ENCODE data around the gene TBC1D23.

The TBC1D23 gene

GRCh38 chr3:100264242-100264641, 3.5 kb downstream of the TBC1D23 start:
- no peak overlapping the region for H2BK120ac ChIP-seq (ENCODE audit: low read depth, low read length)
- no peak overlapping the region for H3K18ac ChIP-seq (ENCODE audit: low read length)
- no peak overlapping the region for H4K91ac ChIP-seq (ENCODE audit: low read depth, low read length, poor library complexity)
- peaks cover 3 to 4% of the 10 kb centered on the region in 2 donors for H3K4me1 ChIP-seq (ENCODE audit: control insufficient read depth in 2 of 2, insufficient read depth in 1 of 2, low read depth in 1 of 2, low read length in 2 of 2)
- no peak overlapping the region for H3K27ac ChIP-seq (replicated peaks; ENCODE audit: low read length)
- H3K27me3 ChIP-seq (ENCODE audit: control insufficient read depth in 3 of 3, insufficient read depth in 3 of 3, low read depth in 1 of 3, low read length in 3 of 3) = no peaks in the 10 kb centered on the region
- H3K79me1 ChIP-seq (ENCODE audit: low read depth, low read length) = peaks cover 4% of the 10 kb centered on the region
- no peak overlapping the region for H2AK5ac ChIP-seq (ENCODE audit: low read depth, low read length)
- H3K9ac ChIP-seq (ENCODE audit: low read depth, low read length, poor library complexity) = no peak overlapping the region
- no peak overlapping the region for H3K4me3 ChIP-seq (ENCODE audit: low read length in 2 of 2)
- H2BK5ac ChIP-seq (ENCODE audit: low read length) = no peak overlapping the region
- H3K36me3 ChIP-seq (replicated peaks in 1 of 2; ENCODE audit: control insufficient read depth in 2 of 2, insufficient read depth in 2 of 2, low read length in 2 of 2) = no peaks in the 10 kb centered on the region
- no peak overlapping the region for H3K4me2 ChIP-seq (ENCODE audit: insufficient read depth, low read length, poor library complexity, severe bottlenecking)
- WGBS, 2 donors (ENCODE audit: extremely low coverage in 2 of 2, insufficient read length in 2 of 2, insufficient replicate concordance in 1 of 2) = no CpG with 5 or more reads among the region's 2 CpGs
- H2AFZ ChIP-seq (ENCODE audit: low read length) = no peak overlapping the region
- H3K9me3 ChIP-seq (replicated peaks in 1 of 2; ENCODE audit: control insufficient read depth in 2 of 2, insufficient read depth in 1 of 2, low read depth in 1 of 2, low read length in 2 of 2) = no peaks in the 10 kb centered on the region
- DNase-seq (ENCODE audit: low spot score) = no peak
- H3K4ac ChIP-seq (ENCODE audit: low read length) = no peak overlapping the region
- no peak overlapping the region for H3K23ac ChIP-seq (ENCODE audit: low read depth, low read length, poor library complexity)
- no peak overlapping the region for H2BK12ac ChIP-seq (ENCODE audit: low read length)
- no peak overlapping the region for H2BK15ac ChIP-seq (ENCODE audit: low read length)
- H3K14ac ChIP-seq (ENCODE audit: low read length) = no peak overlapping the region
- no peak overlapping the region for H4K8ac ChIP-seq (ENCODE audit: low read depth, low read length)

GRCh38 chr3:100265016-100265415, 4.2 kb downstream of the TBC1D23 start:
- Histone ChIP-seq H3K4me3 (ENCODE audit: low read length in 2 of 2) (no peak overlapping the region), H2BK120ac (ENCODE audit: low read depth, low read length) (no peak overlapping the region), H3K27me3 (ENCODE audit: control insufficient read depth in 3 of 3, insufficient read depth in 3 of 3, low read depth in 1 of 3, low read length in 3 of 3) (no peaks in the 10 kb centered on the region), H2AK5ac (ENCODE audit: low read depth, low read length) (no peak overlapping the region), H3K14ac (ENCODE audit: low read length) (no peak overlapping the region), H4K8ac (ENCODE audit: low read depth, low read length) (no peak overlapping the region), H3K27ac (replicated peaks; ENCODE audit: low read length) (no peak overlapping the region), H3K79me1 (ENCODE audit: low read depth, low read length) (peaks cover 4% of the 10 kb centered on the region), H3K9me3 (replicated peaks in 1 of 2; ENCODE audit: control insufficient read depth in 2 of 2, insufficient read depth in 1 of 2, low read depth in 1 of 2, low read length in 2 of 2) (no peaks in the 10 kb centered on the region), H3K4ac (ENCODE audit: low read length) (no peak overlapping the region), H3K23ac (ENCODE audit: low read depth, low read length, poor library complexity) (no peak overlapping the region), H3K4me2 (ENCODE audit: insufficient read depth, low read length, poor library complexity, severe bottlenecking) (no peak overlapping the region), H2BK15ac (ENCODE audit: low read length) (no peak overlapping the region), H4K91ac (ENCODE audit: low read depth, low read length, poor library complexity) (no peak overlapping the region), H3K36me3 (replicated peaks in 1 of 2; ENCODE audit: control insufficient read depth in 2 of 2, insufficient read depth in 2 of 2, low read length in 2 of 2) (no peaks in the 10 kb centered on the region), H2BK12ac (ENCODE audit: low read length) (no peak overlapping the region), H2AFZ (ENCODE audit: low read length) (no peak overlapping the region), H3K18ac (ENCODE audit: low read length) (no peak overlapping the region), H3K4me1 (ENCODE audit: control insufficient read depth in 2 of 2, insufficient read depth in 1 of 2, low read depth in 1 of 2, low read length in 2 of 2) (peaks cover under 1 to 3% of the 10 kb centered on the region in 2 donors), H3K9ac (ENCODE audit: low read depth, low read length, poor library complexity) (no peak overlapping the region), H2BK5ac (ENCODE audit: low read length) (no peak overlapping the region)
- no peak for DNase-seq (ENCODE audit: low spot score)
- no CpG with 5 or more reads among the region's 1 CpG for WGBS, 2 donors (ENCODE audit: extremely low coverage in 2 of 2, insufficient read length in 2 of 2, insufficient replicate concordance in 1 of 2)

GRCh38 chr3:100266531-100266930, 5.7 kb downstream of the TBC1D23 start:
- H3K4me1 ChIP-seq (ENCODE audit: control insufficient read depth in 2 of 2, insufficient read depth in 1 of 2, low read depth in 1 of 2, low read length in 2 of 2) = peaks cover 0 to under 1% of the 10 kb centered on the region in 2 donors
- H3K14ac ChIP-seq (ENCODE audit: low read length) = no peak overlapping the region
- no peak overlapping the region for H3K4me3 ChIP-seq (ENCODE audit: low read length in 2 of 2)
- no peak overlapping the region for H4K8ac ChIP-seq (ENCODE audit: low read depth, low read length)
- H3K27me3 ChIP-seq (ENCODE audit: control insufficient read depth in 3 of 3, insufficient read depth in 3 of 3, low read depth in 1 of 3, low read length in 3 of 3) = no peaks in the 10 kb centered on the region
- no peak overlapping the region for H2AK5ac ChIP-seq (ENCODE audit: low read depth, low read length)
- no peaks in the 10 kb centered on the region for H3K36me3 ChIP-seq (replicated peaks in 1 of 2; ENCODE audit: control insufficient read depth in 2 of 2, insufficient read depth in 2 of 2, low read length in 2 of 2)
- H3K23ac ChIP-seq (ENCODE audit: low read depth, low read length, poor library complexity) = no peak overlapping the region
- WGBS, 2 donors (ENCODE audit: extremely low coverage in 2 of 2, insufficient read length in 2 of 2, insufficient replicate concordance in 1 of 2) = no CpG with 5 or more reads among the region's 1 CpG
- H2BK5ac ChIP-seq (ENCODE audit: low read length) = no peak overlapping the region
- H3K9me3 ChIP-seq (replicated peaks in 1 of 2; ENCODE audit: control insufficient read depth in 2 of 2, insufficient read depth in 1 of 2, low read depth in 1 of 2, low read length in 2 of 2) = no peaks in the 10 kb centered on the region
- no peak overlapping the region for H2BK120ac ChIP-seq (ENCODE audit: low read depth, low read length)
- H2BK12ac ChIP-seq (ENCODE audit: low read length) = no peak overlapping the region
- H2AFZ ChIP-seq (ENCODE audit: low read length) = no peak overlapping the region
- peaks cover 2% of the 10 kb centered on the region for H3K79me1 ChIP-seq (ENCODE audit: low read depth, low read length)
- H2BK15ac ChIP-seq (ENCODE audit: low read length) = no peak overlapping the region
- no peak overlapping the region for H3K4me2 ChIP-seq (ENCODE audit: insufficient read depth, low read length, poor library complexity, severe bottlenecking)
- no peak for DNase-seq (ENCODE audit: low spot score)
- no peak overlapping the region for H4K91ac ChIP-seq (ENCODE audit: low read depth, low read length, poor library complexity)
- no peak overlapping the region for H3K9ac ChIP-seq (ENCODE audit: low read depth, low read length, poor library complexity)
- no peak overlapping the region for H3K27ac ChIP-seq (replicated peaks; ENCODE audit: low read length)
- no peak overlapping the region for H3K4ac ChIP-seq (ENCODE audit: low read length)
- H3K18ac ChIP-seq (ENCODE audit: low read length) = no peak overlapping the region

GRCh38 chr3:100268156-100268555, 7.4 kb downstream of the TBC1D23 start:
- Histone ChIP-seq H3K4me2 (ENCODE audit: insufficient read depth, low read length, poor library complexity, severe bottlenecking) (no peak overlapping the region), H2BK15ac (ENCODE audit: low read length) (no peak overlapping the region), H2AFZ (ENCODE audit: low read length) (no peak overlapping the region), H3K4me1 (ENCODE audit: control insufficient read depth in 2 of 2, insufficient read depth in 1 of 2, low read depth in 1 of 2, low read length in 2 of 2) (no peaks in the 10 kb centered on the region), H3K14ac (ENCODE audit: low read length) (no peak overlapping the region), H2BK12ac (ENCODE audit: low read length) (no peak overlapping the region), H3K27me3 (ENCODE audit: control insufficient read depth in 3 of 3, insufficient read depth in 3 of 3, low read depth in 1 of 3, low read length in 3 of 3) (no peaks in the 10 kb centered on the region), H3K18ac (ENCODE audit: low read length) (no peak overlapping the region), H3K36me3 (replicated peaks in 1 of 2; ENCODE audit: control insufficient read depth in 2 of 2, insufficient read depth in 2 of 2, low read length in 2 of 2) (no peaks in the 10 kb centered on the region), H3K27ac (replicated peaks; ENCODE audit: low read length) (no peak overlapping the region), H2BK120ac (ENCODE audit: low read depth, low read length) (no peak overlapping the region), H3K23ac (ENCODE audit: low read depth, low read length, poor library complexity) (no peak overlapping the region), H3K4ac (ENCODE audit: low read length) (no peak overlapping the region), H4K91ac (ENCODE audit: low read depth, low read length, poor library complexity) (no peak overlapping the region), H2BK5ac (ENCODE audit: low read length) (no peak overlapping the region), H3K9ac (ENCODE audit: low read depth, low read length, poor library complexity) (no peak overlapping the region), H3K9me3 (replicated peaks in 1 of 2; ENCODE audit: control insufficient read depth in 2 of 2, insufficient read depth in 1 of 2, low read depth in 1 of 2, low read length in 2 of 2) (no peaks in the 10 kb centered on the region), H3K4me3 (ENCODE audit: low read length in 2 of 2) (no peak overlapping the region), H3K79me1 (ENCODE audit: low read depth, low read length) (peaks cover 2% of the 10 kb centered on the region), H4K8ac (ENCODE audit: low read depth, low read length) (no peak overlapping the region), H2AK5ac (ENCODE audit: low read depth, low read length) (no peak overlapping the region)
- DNase-seq (ENCODE audit: low spot score) = no peak
